CD4-positive, alpha-beta T cell treated with Interleukin-15 for 1 hour (primary cell): Measurements from ENCODE around the gene SPINK13.
"Not testable (repeated sequence)": the region's sequence is repeated elsewhere in the genome, so short reads cannot be mapped to it uniquely, and the experiment has no call there.

Experiments used
- DNase-seq: peaks from one replicate; pipeline ENCODE4 v3.0.0-alpha.2; 2020

The SPINK13 gene

GRCh38 chr5:148314187-148314586, 45.6 kb downstream of the SPINK13 start:
- DNase-seq, result no peak

- no peak for DNase-seq
These were observed 46.1 kb downstream of the SPINK13 start for GRCh38 chr5:148314731-148315130.

GRCh38 chr5:148320011-148320963, 51.7 kb downstream of the SPINK13 start:
- not testable (repeated sequence) for DNase-seq

- no peak for DNase-seq
These were observed 64.8 kb downstream of the SPINK13 start for GRCh38 chr5:148333262-148333849.

GRCh38 chr5:148335259-148335658, 66.7 kb downstream of the SPINK13 start, which contains the start of gene SPINK9:
SPINK9 (plus strand) TSS chr5:148335559; CDS start chr5:148335614, 55 bp downstream.
- no peak for DNase-seq
